K562 (cell line): ENCODE measurements around the gene DACT1.

Experiments used
- GATA2 ChIP-seq: sonication (generic); formaldehyde crosslinking; IDR thresholded peaks from 2 replicates; pipeline ENCODE4 v1.4.0; 2020; ENCODE audit warnings: mild to moderate bottlenecking, missing genetic modification reagents
- MAX ChIP-seq: sonication (generic); formaldehyde crosslinking; IDR thresholded peaks from 2 replicates; pipeline ENCODE4 v1.9.0; 2022; ENCODE audit warnings: mild to moderate bottlenecking, missing genetic modification reagents
- RFX5 ChIP-seq: IDR thresholded peaks from 2 replicates; pipeline ENCODE4 v1.6.1; 2011; ENCODE audit warnings: low read depth, mild to moderate bottlenecking, improper control_type of control experiment, low read length
- TCF7L2 ChIP-seq: fragments of 150-350 bp; IDR thresholded peaks from 2 replicates; pipeline ENCODE4 v1.6.1; 2016; ENCODE audit warnings: low read depth, mild to moderate bottlenecking, low read length, moderate library complexity
- YY1 ChIP-seq, 3 experiments: IDR thresholded peaks; 2 replicates each; pipeline ENCODE4 v1.6.1; 2011; ENCODE audit warnings: low read length in 2 of 3, mild to moderate bottlenecking in 2 of 3, moderate library complexity in 2 of 3, borderline replicate concordance in 1 of 3, control low read depth in 1 of 3, low read depth in 1 of 3; ENCODE audit not compliant: insufficient read depth in 3 of 3, insufficient replicate concordance in 2 of 3, control insufficient read depth in 1 of 3, insufficient read length in 1 of 3; ENCODE audit errors: extremely low read depth in 1 of 3
- ZC3H11A ChIP-seq: IDR thresholded peaks from 2 replicates; pipeline ENCODE4 v1.6.1; 2012; ENCODE audit warnings: low read depth, low read length, improper control_type of control experiment
- ZFPM2 ChIP-seq: fragments of 250-450 bp; sonication (Bioruptor Pico); IDR thresholded peaks from 2 replicates; pipeline ENCODE4 v1.5.1; 2022; ENCODE audit warnings: mild to moderate bottlenecking

- TF ChIP-seq RFX5 (no peak), TCF7L2 (no peak), ZFPM2 (CRISPR knock-in tag) (no peak), GATA2 (no peak), YY1 (IDR thresholded peaks at IDR 0.05; ENCODE audit: borderline replicate concordance in 1 of 3, control insufficient read depth in 1 of 3, extremely low read depth in 1 of 3, insufficient read depth in 3 of 3, insufficient read length in 1 of 3, insufficient replicate concordance in 2 of 3, low read depth in 1 of 3, low read length in 2 of 3) (no peak), MAX (no peak), ZC3H11A (no peak)
Observed at GRCh38 chr14:58641509-58641908, 3.7 kb downstream of the DACT1 start.
